HepG2 (cell line): ENCODE data around the gene B4GALT5. TPM values are rescaled to one million over a fixed set of nuclear protein-coding genes. Genes with fewer than 3 reads are reported as not detected.
A peak's percentile ranks its signal among the peaks of the same experiment; 100 is the strongest.

Source experiments
- DRAP1 ChIP-seq: IDR thresholded peaks from 2 replicates; pipeline ENCODE4 v1.6.1; 2016; ENCODE audit warnings: missing genetic modification reagents, missing compliant biosample characterization
- HNRNPK ChIP-seq: fragments of 200-400 bp; formaldehyde crosslinking; IDR thresholded peaks from 2 replicates; pipeline ENCODE4 v1.6.1; 2018; ENCODE audit warnings: low read length, low read depth, moderate library complexity, mild to moderate bottlenecking; ENCODE audit not compliant: poor library complexity, severe bottlenecking
- HOXA7 ChIP-seq: sonication (generic); formaldehyde crosslinking; IDR thresholded peaks from 2 replicates; pipeline ENCODE4 v1.8.1; 2022; ENCODE audit warnings: mild to moderate bottlenecking, missing genetic modification reagents, moderate library complexity
- LRRFIP1 ChIP-seq: sonication (generic); formaldehyde crosslinking; conservative IDR thresholded peaks from 2 replicates; pipeline ENCODE4 v1.4.0; 2020; ENCODE audit warnings: missing genetic modification reagents
- PAXIP1 ChIP-seq: sonication (generic); formaldehyde crosslinking; conservative IDR thresholded peaks from 2 replicates; pipeline ENCODE4 v1.4.0; 2020; ENCODE audit warnings: mild to moderate bottlenecking, missing genetic modification reagents, moderate library complexity
- SMAD9 ChIP-seq: sonication (generic); formaldehyde crosslinking; IDR thresholded peaks from 2 replicates; pipeline ENCODE4 v1.5.1; 2020; ENCODE audit warnings: mild to moderate bottlenecking, missing genetic modification reagents
- TBL1XR1 ChIP-seq: fragments of 150-350 bp; IDR thresholded peaks from 2 replicates; pipeline ENCODE4 v1.6.1; 2014; ENCODE audit warnings: borderline replicate concordance, low read length; ENCODE audit not compliant: partially characterized antibody
- TP53 ChIP-seq: sonication (generic); formaldehyde crosslinking; conservative IDR thresholded peaks from 2 replicates; pipeline ENCODE4 v1.4.0; 2020; ENCODE audit warnings: missing genetic modification reagents
- ZBTB4 ChIP-seq: sonication (generic); formaldehyde crosslinking; IDR thresholded peaks from 2 replicates; pipeline ENCODE4 v1.4.0; 2020; ENCODE audit warnings: missing genetic modification reagents, mild to moderate bottlenecking, borderline replicate concordance
- ZNF101 ChIP-seq: sonication (generic); formaldehyde crosslinking; IDR thresholded peaks from 2 replicates; pipeline ENCODE4 v1.4.0; 2020; ENCODE audit warnings: mild to moderate bottlenecking, low read depth, missing genetic modification reagents, borderline replicate concordance
- ZNF556 ChIP-seq: sonication (generic); formaldehyde crosslinking; IDR thresholded peaks from 2 replicates; pipeline ENCODE4 v1.4.0; 2020; ENCODE audit warnings: mild to moderate bottlenecking, missing genetic modification reagents, borderline replicate concordance
- ZNF580 ChIP-seq: IDR thresholded peaks from 2 replicates; pipeline ENCODE4 v1.6.1; 2016; ENCODE audit warnings: low read depth, borderline replicate concordance
- ZNF710 ChIP-seq: sonication (generic); formaldehyde crosslinking; IDR thresholded peaks from 2 replicates; pipeline ENCODE4 v1.5.0; 2020; ENCODE audit warnings: mild to moderate bottlenecking, missing genetic modification reagents, borderline replicate concordance
- polyA plus RNA-seq, 8 experiments: library from polyadenylated mRNA; depleted of rRNA in 3 of 8; stranded (reverse) in 7 of 8; unstranded in 1 of 8; fragments of >200 nt; fragmentation: Illumina TruSeq in 4 of 8; extraction: Trizol in 4 of 8; gene quantifications; 2 replicates each; pipeline versions ENCODE4 v1.2.1 to v1.2.3, GENCODE V29; 2011 to 2016; ENCODE audit warnings: low read depth in 4 of 8, missing spikeins in 1 of 8, mixed read lengths in 1 of 8; ENCODE audit not compliant: insufficient read depth in 1 of 8
- total RNA-seq, 5 experiments: library from RNA; depleted of rRNA; stranded (reverse); fragments of >200 nt; fragmentation: Illumina TruSeq; extraction: Trizol; gene quantifications; 2 replicates each; pipeline ENCODE4 v1.2.3, GENCODE V29; 2016; ENCODE audit warnings: low read depth in 1 of 5

The B4GALT5 gene
- total and polyA plus RNA-seq, 2 of the 13 experiments (the other 11 are each of a cell fraction or from before 2014, with no cell fraction given), result 27.3 to 30.9 TPM

- TF ChIP-seq LRRFIP1 (CRISPR knock-in tag), result no peak
- TF ChIP-seq ZNF101 (CRISPR knock-in tag), result no peak
- TF ChIP-seq HOXA7 (CRISPR knock-in tag), result no peak
- no peak for TF ChIP-seq DRAP1
- no peak for TF ChIP-seq HNRNPK
- no peak for TF ChIP-seq SMAD9 (CRISPR knock-in tag)
- TF ChIP-seq ZNF580, result peak; percentile 44; the same call in 1 of the 2 replicates
- no peak for TF ChIP-seq ZNF556
- TF ChIP-seq PAXIP1, result 0 out of 2 replicates have a peak, but pooled peaks have one; percentile 17
- no peak for TF ChIP-seq ZBTB4
- no peak for TF ChIP-seq TP53 (CRISPR knock-in tag)
- peak; percentile 34 for TF ChIP-seq ZNF710
- TF ChIP-seq TBL1XR1, result no peak
These were observed 98.1 kb downstream of the B4GALT5 start (continued) for GRCh38 chr20:49615401-49616153.
